ENCODE results near the gene HDAC7.

Gene HDAC7

GRCh38 chr12:47769234-47770085 is 50.2 kb downstream of the HDAC7 start:
- TF ChIP-seq, protein P1, sequence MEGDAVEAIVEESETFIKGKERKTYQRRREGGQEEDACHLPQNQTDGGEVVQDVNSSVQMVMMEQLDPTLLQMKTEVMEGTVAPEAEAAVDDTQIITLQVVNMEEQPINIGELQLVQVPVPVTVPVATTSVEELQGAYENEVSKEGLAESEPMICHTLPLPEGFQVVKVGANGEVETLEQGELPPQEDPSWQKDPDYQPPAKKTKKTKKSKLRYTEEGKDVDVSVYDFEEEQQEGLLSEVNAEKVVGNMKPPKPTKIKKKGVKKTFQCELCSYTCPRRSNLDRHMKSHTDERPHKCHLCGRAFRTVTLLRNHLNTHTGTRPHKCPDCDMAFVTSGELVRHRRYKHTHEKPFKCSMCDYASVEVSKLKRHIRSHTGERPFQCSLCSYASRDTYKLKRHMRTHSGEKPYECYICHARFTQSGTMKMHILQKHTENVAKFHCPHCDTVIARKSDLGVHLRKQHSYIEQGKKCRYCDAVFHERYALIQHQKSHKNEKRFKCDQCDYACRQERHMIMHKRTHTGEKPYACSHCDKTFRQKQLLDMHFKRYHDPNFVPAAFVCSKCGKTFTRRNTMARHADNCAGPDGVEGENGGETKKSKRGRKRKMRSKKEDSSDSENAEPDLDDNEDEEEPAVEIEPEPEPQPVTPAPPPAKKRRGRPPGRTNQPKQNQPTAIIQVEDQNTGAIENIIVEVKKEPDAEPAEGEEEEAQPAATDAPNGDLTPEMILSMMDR (IDR thresholded peaks at IDR 0.05; ENCODE audit: low read length, missing control alignments): no peak
- no peak for DNase-seq (ENCODE audit: low read depth)
- no peak overlapping the region for H3K4me3 ChIP-seq (replicated peaks; ENCODE audit: low read depth, low read length)

- DNase-seq (ENCODE audit: low read depth): peak; percentile 42
- TF ChIP-seq, protein P1 (IDR thresholded peaks at IDR 0.05; ENCODE audit: low read length, missing control alignments): no peak
Observed at GRCh38 chr12:47768323-47768811, 51.3 kb downstream of the HDAC7 start.

DNA sequence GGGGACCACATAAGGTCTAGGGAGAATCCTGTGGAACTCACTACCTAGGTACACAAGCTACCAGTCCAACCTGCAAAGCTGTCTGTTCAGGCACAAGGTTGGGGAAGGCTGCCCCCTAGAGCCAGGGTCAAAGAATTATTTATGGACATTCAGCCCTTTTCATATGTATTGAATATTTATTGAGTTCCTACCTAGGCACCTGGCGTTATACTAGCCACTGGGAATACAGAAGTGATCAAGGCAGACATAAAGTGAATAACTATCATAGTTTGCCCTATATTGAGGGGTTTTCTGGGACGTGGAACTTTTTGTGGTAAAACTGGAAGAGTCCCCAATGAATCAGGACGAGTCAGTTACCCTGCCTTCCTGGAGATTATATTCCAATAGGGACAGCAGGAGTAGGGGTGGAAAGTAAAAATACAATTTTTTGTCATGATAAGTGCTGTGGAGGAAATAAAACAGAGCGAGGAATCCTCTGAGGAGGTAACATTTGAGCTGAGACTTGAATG is 52.4 kb downstream of the HDAC7 start:
- H3K4me3 ChIP-seq (replicated peaks; ENCODE audit: low read depth, low read length): no peak overlapping the region
- TF ChIP-seq, protein P1 (IDR thresholded peaks at IDR 0.05; ENCODE audit: low read length, missing control alignments): peak; percentile 62
- peak; percentile 67 for DNase-seq (ENCODE audit: low read depth)

More at GRCh38 chr12:47768323-47768811, 51.3 kb downstream of the HDAC7 start:
- no peak overlapping the region for H3K4me3 ChIP-seq (replicated peaks; ENCODE audit: low read depth, low read length)

DNA sequence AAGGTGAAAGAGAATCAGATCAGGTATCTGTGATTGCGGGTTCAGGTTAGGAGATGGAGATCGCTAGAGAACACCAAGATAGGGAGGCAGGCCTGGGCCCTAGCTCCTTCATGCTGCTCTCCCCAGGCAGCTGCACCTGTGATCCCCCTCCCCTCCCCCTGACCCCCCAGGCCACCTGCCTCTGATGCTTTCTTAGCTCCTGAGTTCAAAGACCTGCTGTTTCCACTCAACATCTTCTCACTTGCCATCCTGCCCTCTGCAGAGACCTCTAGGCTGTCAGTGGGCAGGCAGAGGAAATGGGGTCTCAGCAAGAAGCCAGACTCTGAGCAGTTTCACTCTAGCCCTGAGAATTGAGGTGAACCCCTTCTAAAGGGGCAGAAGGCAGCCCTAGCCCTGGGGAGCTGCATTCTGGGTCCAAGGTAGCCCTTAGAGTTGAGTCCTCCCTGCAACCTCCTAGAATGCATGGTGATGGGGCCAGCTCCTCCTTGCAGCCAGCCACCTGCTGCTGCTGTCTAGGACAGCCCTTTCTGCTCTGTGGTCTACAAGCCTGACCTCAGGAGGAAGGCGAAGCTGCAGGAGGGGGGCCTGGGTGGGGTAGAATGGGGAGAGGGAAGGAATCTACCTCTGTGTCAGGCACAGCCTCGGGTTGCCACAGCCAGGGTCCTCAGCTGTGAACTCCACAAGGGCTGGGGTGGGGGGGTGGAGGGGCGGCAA is 53.0 kb downstream of the HDAC7 start:
- TF ChIP-seq, protein P1 (IDR thresholded peaks at IDR 0.05; ENCODE audit: low read length, missing control alignments): no peak
- DNase-seq (ENCODE audit: low read depth): no peak
- H3K4me3 ChIP-seq (replicated peaks; ENCODE audit: low read depth, low read length): no peak overlapping the region

- H3K4me3 ChIP-seq (replicated peaks; ENCODE audit: low read depth, low read length): no peak overlapping the region
- DNase-seq (ENCODE audit: low read depth): no peak
- TF ChIP-seq, protein P1 (IDR thresholded peaks at IDR 0.05; ENCODE audit: low read length, missing control alignments): no peak
Observed at GRCh38 chr12:47763481-47764346, 56.0 kb downstream of the HDAC7 start.

- DNase-seq (ENCODE audit: low read depth): no peak
- TF ChIP-seq, protein P1 (IDR thresholded peaks at IDR 0.05; ENCODE audit: low read length, missing control alignments): no peak
- no peak overlapping the region for H3K4me3 ChIP-seq (replicated peaks; ENCODE audit: low read depth, low read length)
Observed at GRCh38 chr12:47762850-47763465, 56.7 kb downstream of the HDAC7 start.

All from fibroblast of pulmonary artery (primary cell).